GM19099 (cell line): ENCODE data around the gene NRIP1.

ENCODE experiments used
- POLR2A ChIP-seq: IDR thresholded peaks from 3 replicates; pipeline ENCODE4 v1.6.1; 2011; ENCODE audit warnings: low read depth; ENCODE audit not compliant: insufficient read length; ENCODE audit errors: extremely low read depth

NRIP1 gene

GRCh38 chr21:15036189-15036588 lies 28.6 kb downstream of the NRIP1 start:
- no peak for TF ChIP-seq POLR2A

GRCh38 chr21:15034126-15034853 lies 30.5 kb downstream of the NRIP1 start:
- TF ChIP-seq POLR2A = no peak

GRCh38 chr21:15031790-15032357 lies 32.9 kb downstream of the NRIP1 start:
- TF ChIP-seq POLR2A = no peak

GRCh38 chr21:15029077-15029476 lies 35.7 kb downstream of the NRIP1 start:
- no peak for TF ChIP-seq POLR2A

GRCh38 chr21:15028186-15028585 lies 36.6 kb downstream of the NRIP1 start:
- TF ChIP-seq POLR2A = no peak

- TF ChIP-seq POLR2A = no peak
Measured at GRCh38 chr21:15027056-15027455, 37.7 kb downstream of the NRIP1 start.

- no peak for TF ChIP-seq POLR2A
Measured at GRCh38 chr21:15026370-15026769, 38.4 kb downstream of the NRIP1 start.

- TF ChIP-seq POLR2A = no peak
Measured at GRCh38 chr21:15023776-15024175, 41.0 kb downstream of the NRIP1 start.

- TF ChIP-seq POLR2A = no peak
Measured at GRCh38 chr21:15022608-15023261, 42.1 kb downstream of the NRIP1 start.

GRCh38 chr21:15020797-15021196 lies 44.0 kb downstream of the NRIP1 start:
- TF ChIP-seq POLR2A = no peak

- no peak for TF ChIP-seq POLR2A
Measured at GRCh38 chr21:15018382-15018781, 46.4 kb downstream of the NRIP1 start.

GRCh38 chr21:15015622-15016471 lies 49.0 kb downstream of the NRIP1 start:
- TF ChIP-seq POLR2A = no peak

- TF ChIP-seq POLR2A = no peak
Measured at GRCh38 chr21:15014221-15014620, 50.6 kb downstream of the NRIP1 start.

GRCh38 chr21:15011967-15012366 lies 52.8 kb downstream of the NRIP1 start:
- TF ChIP-seq POLR2A = no peak

GRCh38 chr21:15010645-15011044 lies 54.2 kb downstream of the NRIP1 start:
- TF ChIP-seq POLR2A = no peak

- no peak for TF ChIP-seq POLR2A
Measured at GRCh38 chr21:15009837-15010363, 54.9 kb downstream of the NRIP1 start.
